Uterus (tissue), 2 donors: ENCODE data around the gene RANBP1.

Source experiments
- POLR2A ChIP-seq, 2 donors: fragments of 450-650 bp; IDR thresholded peaks; one replicate each; pipeline ENCODE4 v1.6.1; 2016; ENCODE audit warnings: antibody characterized with exemption in 2 of 2, mild to moderate bottlenecking in 1 of 2, moderate library complexity in 1 of 2
- TF ChIP-seq, protein P1 (sequence below), 4 experiments: fragments of 200-600 bp in 2 of 4; fragments of 450-650 bp in 2 of 4; sonication (generic) in 2 of 4; IDR thresholded peaks; one replicate each; pipeline ENCODE4 v1.5.1; 2016 to 2019; ENCODE audit warnings: antibody characterized with exemption in 4 of 4, mild to moderate bottlenecking in 2 of 4, moderate library complexity in 1 of 4

DNA sequence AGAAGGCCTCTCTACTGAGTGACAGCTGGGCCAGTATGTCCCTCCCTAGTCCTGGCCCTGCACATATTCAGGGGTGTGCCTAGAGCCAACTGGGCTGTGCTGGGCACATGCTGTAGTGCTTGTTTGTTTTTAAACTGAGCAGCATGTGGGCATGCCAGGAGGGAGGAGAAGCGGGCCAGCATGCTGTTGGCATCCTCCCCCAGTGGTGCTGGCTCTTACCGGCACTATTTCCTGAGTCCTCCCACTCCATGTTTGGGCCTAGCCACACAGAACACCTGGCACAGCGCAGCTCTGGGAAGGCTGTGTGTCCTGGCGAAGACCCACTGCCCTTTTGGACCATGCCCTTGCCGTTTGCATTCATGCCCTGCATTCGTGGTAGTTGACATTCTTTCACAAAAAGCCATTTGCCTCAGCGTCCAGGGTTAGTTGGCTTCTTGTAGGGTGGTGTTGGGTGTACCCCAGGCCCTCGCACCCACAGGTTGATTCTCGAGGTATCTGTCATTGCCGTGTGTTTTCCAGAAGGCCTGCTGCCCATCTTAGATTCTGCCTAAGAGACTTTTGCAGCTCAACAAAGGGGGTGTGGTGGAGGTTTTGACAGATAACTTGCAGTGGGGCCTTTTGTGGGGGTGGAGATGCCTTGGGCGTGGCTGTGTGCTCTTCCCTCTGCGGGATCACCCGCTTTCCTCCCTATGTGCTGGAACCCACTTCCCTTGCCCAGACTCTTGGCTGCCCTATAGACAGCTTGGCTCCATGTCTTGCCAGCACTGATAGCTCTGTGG lies 22.3 kb upstream of the RANBP1 start:
- TF ChIP-seq, protein P1, sequence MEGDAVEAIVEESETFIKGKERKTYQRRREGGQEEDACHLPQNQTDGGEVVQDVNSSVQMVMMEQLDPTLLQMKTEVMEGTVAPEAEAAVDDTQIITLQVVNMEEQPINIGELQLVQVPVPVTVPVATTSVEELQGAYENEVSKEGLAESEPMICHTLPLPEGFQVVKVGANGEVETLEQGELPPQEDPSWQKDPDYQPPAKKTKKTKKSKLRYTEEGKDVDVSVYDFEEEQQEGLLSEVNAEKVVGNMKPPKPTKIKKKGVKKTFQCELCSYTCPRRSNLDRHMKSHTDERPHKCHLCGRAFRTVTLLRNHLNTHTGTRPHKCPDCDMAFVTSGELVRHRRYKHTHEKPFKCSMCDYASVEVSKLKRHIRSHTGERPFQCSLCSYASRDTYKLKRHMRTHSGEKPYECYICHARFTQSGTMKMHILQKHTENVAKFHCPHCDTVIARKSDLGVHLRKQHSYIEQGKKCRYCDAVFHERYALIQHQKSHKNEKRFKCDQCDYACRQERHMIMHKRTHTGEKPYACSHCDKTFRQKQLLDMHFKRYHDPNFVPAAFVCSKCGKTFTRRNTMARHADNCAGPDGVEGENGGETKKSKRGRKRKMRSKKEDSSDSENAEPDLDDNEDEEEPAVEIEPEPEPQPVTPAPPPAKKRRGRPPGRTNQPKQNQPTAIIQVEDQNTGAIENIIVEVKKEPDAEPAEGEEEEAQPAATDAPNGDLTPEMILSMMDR (IDR thresholded peaks at IDR 0.05) = no peak
- TF ChIP-seq POLR2A (IDR thresholded peaks at IDR 0.05) = no peak
